H1 (cell line): ENCODE measurements around the gene MYPN. TPM values are rescaled to one million over a fixed set of nuclear protein-coding genes. Genes with fewer than 3 reads are reported as not detected.

Source experiments
- CTCF ChIA-PET: fragments of 300-600 bp; sonication (Branson Sonifier 250); formaldehyde crosslinking; loops from one replicate; lab custom pipeline; 2021; ENCODE audit not compliant: partially characterized antibody; lab: Charles Lee
- POLR2A ChIA-PET: fragments of 300-600 bp; sonication (Branson Sonifier 250); formaldehyde crosslinking; loops from one replicate; lab custom pipeline; 2021; ENCODE audit warnings: inconsistent platforms; ENCODE audit not compliant: partially characterized antibody; lab: Charles Lee
- DNase-seq, 2 experiments: peaks; one replicate each; pipeline versions ENCODE4 v3.0.0 to v3.0.0-alpha.2; 2010 to 2022; ENCODE audit warnings: low spot score in 2 of 2, low read depth in 1 of 2, mixed read lengths in 1 of 2
- FAIRE-seq: peaks from 2 replicates; lab custom pipeline; 2011; peaks lifted over from hg19 to GRCh38; lab: Jason Lieb, UNC
- H2AFZ ChIP-seq: 2 replicates; pipeline ENCODE4 v1.8.1; 2012; ENCODE audit warnings: low read length, inconsistent platforms
- H2AK5ac ChIP-seq: 2 replicates; pipeline ENCODE4 v1.6.1; 2013; ENCODE audit warnings: low read depth, low read length
- H2BK120ac ChIP-seq: replicated peaks from 2 replicates; pipeline ENCODE3; 2013; ENCODE audit warnings: low read depth, low read length, inconsistent platforms
- H2BK12ac ChIP-seq: 2 replicates; pipeline ENCODE4 v1.6.1; 2013; ENCODE audit warnings: low read depth, low read length
- H2BK15ac ChIP-seq: 2 replicates; pipeline ENCODE4 v1.6.1; 2013; ENCODE audit warnings: low read length
- H2BK20ac ChIP-seq: 2 replicates; pipeline ENCODE4 v1.6.1; 2013; ENCODE audit warnings: low read length
- H2BK5ac ChIP-seq: 2 replicates; pipeline ENCODE4 v1.6.1; 2013; ENCODE audit warnings: low read depth, low read length
- H3K14ac ChIP-seq: 2 replicates; pipeline ENCODE4 v1.6.1; 2013; ENCODE audit warnings: inconsistent platforms; ENCODE audit not compliant: insufficient read length
- H3K18ac ChIP-seq: 2 replicates; pipeline ENCODE4 v1.6.1; 2013; ENCODE audit warnings: low read length; ENCODE audit errors: extremely low read depth
- H3K23ac ChIP-seq: 2 replicates; pipeline ENCODE4 v1.6.1; 2013; ENCODE audit warnings: inconsistent platforms; ENCODE audit not compliant: insufficient read length
- H3K23me2 ChIP-seq: 2 replicates; pipeline ENCODE4 v1.6.1; 2013; ENCODE audit warnings: low read depth, low read length
- H3K27ac ChIP-seq: 2 replicates; pipeline ENCODE4 v1.6.1; 2011; ENCODE audit warnings: low read depth, low read length, inconsistent platforms
- H3K27me3 ChIP-seq, 4 experiments: replicated peaks in 1 of 4; 1 replicate in 1 of 4; 2 replicates in 3 of 4; pipeline versions ENCODE4 v1.6.1 to v1.8.1; 2011 to 2013; ENCODE audit warnings: low read length in 3 of 4, mild to moderate bottlenecking in 3 of 4, inconsistent platforms in 2 of 4, mixed read lengths in 2 of 4, moderate library complexity in 1 of 4; ENCODE audit not compliant: control insufficient read depth in 3 of 4, insufficient read depth in 3 of 4; ENCODE audit errors: extremely low read depth in 1 of 4
- H3K36me3 ChIP-seq, 4 experiments: 2 replicates each; pipeline versions ENCODE4 v1.6.1 to v1.8.1; 2011 to 2013; ENCODE audit warnings: mild to moderate bottlenecking in 4 of 4, low read length in 3 of 4, moderate library complexity in 2 of 4, control low read depth in 1 of 4, inconsistent platforms in 1 of 4; ENCODE audit not compliant: insufficient read depth in 4 of 4, control insufficient read depth in 2 of 4
- H3K4ac ChIP-seq: replicated peaks from 2 replicates; pipeline ENCODE3; 2013; ENCODE audit warnings: low read length, low read depth, mixed read lengths, inconsistent platforms; ENCODE audit not compliant: insufficient read length
- H3K4me1 ChIP-seq, 4 experiments: replicated peaks in 1 of 4; 1 replicate in 1 of 4; 2 replicates in 3 of 4; pipeline versions ENCODE4 v1.6.1 to v1.8.1; 2011 to 2013; ENCODE audit warnings: low read length in 3 of 4, inconsistent platforms in 2 of 4, mixed read lengths in 1 of 4; ENCODE audit not compliant: insufficient read depth in 4 of 4, control insufficient read depth in 3 of 4
- H3K4me2 ChIP-seq, 2 experiments: 2 replicates each; pipeline versions ENCODE4 v1.6.1 to v1.8.1; 2011 to 2013; ENCODE audit warnings: low read depth in 2 of 2, low read length in 2 of 2, control low read depth in 1 of 2, inconsistent platforms in 1 of 2, mild to moderate bottlenecking in 1 of 2; ENCODE audit not compliant: insufficient read depth in 1 of 2
- H3K4me3 ChIP-seq, 4 experiments: fragments of 200-600, 300-600 bp in 1 of 4; sonication (generic), shearing (Covaris generic), sonication (Bioruptor Twin) in 1 of 4; 2 replicates each; pipeline versions ENCODE4 v1.5.1 to v1.8.1; 2011 to 2016; ENCODE audit warnings: low read length in 4 of 4, low read depth in 3 of 4, control low read depth in 2 of 4, inconsistent platforms in 2 of 4, mild to moderate bottlenecking in 2 of 4, mixed read lengths in 1 of 4, moderate library complexity in 1 of 4; ENCODE audit not compliant: insufficient read depth in 2 of 4; ENCODE audit errors: extremely low read depth in 1 of 4
- H3K56ac ChIP-seq: replicated peaks from 2 replicates; pipeline ENCODE3; 2013; ENCODE audit warnings: low read depth, mild to moderate bottlenecking, mixed read lengths, low read length, inconsistent platforms; ENCODE audit not compliant: insufficient read length
- H3K79me1 ChIP-seq: 2 replicates; pipeline ENCODE4 v1.6.1; 2013; ENCODE audit warnings: low read depth, low read length, control low read depth
- H3K79me2 ChIP-seq, 2 experiments: 2 replicates each; pipeline versions ENCODE4 v1.6.1 to v1.8.1; 2012 to 2013; ENCODE audit warnings: low read length in 2 of 2, mild to moderate bottlenecking in 2 of 2, inconsistent platforms in 1 of 2; ENCODE audit not compliant: insufficient read depth in 2 of 2, control insufficient read depth in 1 of 2
- H3K9ac ChIP-seq, 4 experiments: replicated peaks in 1 of 4; 1 replicate in 1 of 4; 2 replicates in 3 of 4; pipeline versions ENCODE4 v1.6.1 to v1.8.1; 2011 to 2013; ENCODE audit warnings: low read depth in 3 of 4, low read length in 3 of 4, control low read depth in 2 of 4, mild to moderate bottlenecking in 2 of 4, moderate library complexity in 2 of 4, inconsistent platforms in 1 of 4; ENCODE audit errors: extremely low read depth in 1 of 4
- H3K9me3 ChIP-seq, 2 experiments: 2 replicates each; pipeline versions ENCODE4 v1.6.1 to v1.8.1; 2012 to 2013; ENCODE audit warnings: mild to moderate bottlenecking in 2 of 2, moderate library complexity in 2 of 2, control low read depth in 1 of 2, inconsistent platforms in 1 of 2, low read depth in 1 of 2, low read length in 1 of 2, mixed read lengths in 1 of 2; ENCODE audit not compliant: insufficient read depth in 2 of 2
- H4K20me1 ChIP-seq, 2 experiments: replicated peaks in 1 of 2; 2 replicates each; pipeline versions ENCODE3 to v1.8.1; 2011 to 2013; ENCODE audit warnings: inconsistent platforms in 2 of 2, low read length in 2 of 2, mild to moderate bottlenecking in 1 of 2; ENCODE audit not compliant: insufficient read depth in 2 of 2, control insufficient read depth in 1 of 2
- H4K5ac ChIP-seq: 2 replicates; pipeline ENCODE4 v1.6.1; 2013; ENCODE audit warnings: low read length, low read depth, mixed read lengths, inconsistent platforms; ENCODE audit not compliant: insufficient read length
- H4K8ac ChIP-seq: 2 replicates; pipeline ENCODE4 v1.8.0; 2013; ENCODE audit warnings: mild to moderate bottlenecking, moderate library complexity, low read length, inconsistent platforms; ENCODE audit not compliant: insufficient read depth; ENCODE audit errors: extremely low read depth
- H4K91ac ChIP-seq: replicated peaks from 2 replicates; pipeline ENCODE3; 2013; ENCODE audit warnings: low read length, mixed read lengths, inconsistent platforms; ENCODE audit not compliant: insufficient read length
- ASH2L ChIP-seq: fragments of 200-600, 300-600 bp; sonication (generic); IDR thresholded peaks from one replicate; pipeline ENCODE4 v1.7.1; 2017; ENCODE audit warnings: low read length
- BRCA1 ChIP-seq: IDR thresholded peaks from 2 replicates; pipeline ENCODE4 v1.6.1; 2012; ENCODE audit warnings: low read depth, low read length, improper control_type of control experiment
- HDAC2 ChIP-seq, 2 experiments: fragments of 300-600 bp in 1 of 2; sonication (generic) in 1 of 2; IDR thresholded peaks; 2 replicates each; pipeline ENCODE4 v1.6.1; 2011 to 2012; ENCODE audit warnings: low read depth in 2 of 2, low read length in 2 of 2, mild to moderate bottlenecking in 2 of 2, moderate library complexity in 2 of 2, borderline replicate concordance in 1 of 2, inconsistent platforms in 1 of 2
- JUN ChIP-seq: IDR thresholded peaks from 2 replicates; pipeline ENCODE4 v1.6.1; 2011; ENCODE audit warnings: low read depth, mild to moderate bottlenecking, improper control_type of control experiment, low read length
- NANOG ChIP-seq: IDR thresholded peaks from 2 replicates; pipeline ENCODE4 v1.6.1; 2011; ENCODE audit warnings: low read length, low read depth, mild to moderate bottlenecking, inconsistent platforms; ENCODE audit not compliant: insufficient read depth, poor library complexity, severe bottlenecking
- PHF8 ChIP-seq: fragments of 200-600 bp; sonication (generic); conservative IDR thresholded peaks from 2 replicates; pipeline ENCODE4 v1.7.1; 2012; ENCODE audit warnings: low read depth, mild to moderate bottlenecking, inconsistent platforms, low read length, moderate library complexity
- RNF2 ChIP-seq: fragments of 200-900, 300-1000 bp; sonication (generic); IDR thresholded peaks from 2 replicates; pipeline ENCODE4 v1.7.1; 2016; ENCODE audit warnings: borderline replicate concordance, low read depth, mild to moderate bottlenecking, antibody characterized with exemption, low read length; ENCODE audit not compliant: poor library complexity, severe bottlenecking; ENCODE audit errors: missing control alignments
- SP1 ChIP-seq: IDR thresholded peaks from 2 replicates; pipeline ENCODE4 v1.6.1; 2011; ENCODE audit warnings: low read depth, low read length
- TAF7 ChIP-seq: optimal IDR thresholded peaks from 2 replicates; pipeline ENCODE3; 2011; ENCODE audit warnings: low read depth, mild to moderate bottlenecking, inconsistent platforms, low read length, moderate library complexity, borderline replicate concordance
- WGBS, 2 experiments: shearing (Covaris generic) in 1 of 2; methylation state at CpG; one replicate each; pipeline versions ENCODE4 v1.1.6 to v1.1.7; 2013 to 2015; ENCODE audit warnings: low lambda C conversion rate in 2 of 2, mixed read lengths in 2 of 2, inconsistent platforms in 1 of 2, low coverage in 1 of 2, missing lambda C conversion rate in 1 of 2; ENCODE audit not compliant: insufficient replicate concordance in 2 of 2, insufficient coverage in 1 of 2, insufficient read length in 1 of 2; ENCODE audit errors: extremely low coverage in 1 of 2, missing lambda C conversion rate in 1 of 2; 5-methylcytosine and 5-hydroxymethylcytosine counted together
- polyA plus RNA-seq, 7 experiments: library from polyadenylated mRNA; depleted of rRNA in 3 of 7; stranded (reverse) in 5 of 7; unstranded in 2 of 7; fragments of >200 nt in 5 of 7; fragments of 200-250 nt in 2 of 7; gene quantifications; 1 replicate in 5 of 7; 2 replicates in 1 of 7; 4 replicates in 1 of 7; pipeline versions ENCODE4 v1.2.1 to v1.2.3, GENCODE V29; 2011 to 2013; ENCODE audit warnings: missing spikeins in 2 of 7, mixed read lengths in 2 of 7
- total RNA-seq: library from RNA; stranded (reverse); fragmentation: NEBNext Ultra II Directional; extraction: Animal tissue kit (Norgen Biotek cat#: 25700); gene quantifications from 2 replicates; pipeline ENCODE4 v1.2.1, GENCODE V29; 2021

Gene MYPN
- total and polyA plus RNA-seq, 2 of the 8 experiments (the other 6 are each of a cell fraction or from before 2014, with no cell fraction given) = not detected

- Histone ChIP-seq H2BK120ac (no peak overlapping the region), H3K9me3 (no peaks in the 10 kb centered on the region), H3K14ac (no peak overlapping the region)
- POLR2A ChIA-PET = no interaction called here
- TF ChIP-seq NANOG = no peak
- TF ChIP-seq PHF8 = no peak
- no peak for TF ChIP-seq RNF2
- TF ChIP-seq BRCA1 = no peak
- no peak for TF ChIP-seq JUN
- no peak for TF ChIP-seq ASH2L
- no peak for TF ChIP-seq SP1
- TF ChIP-seq HDAC2 (IDR thresholded peaks at IDR 0.05; ENCODE audit: borderline replicate concordance in 1 of 2, low read depth in 2 of 2, low read length in 2 of 2) = no peak
- TF ChIP-seq TAF7 = no peak
- TF ChIP-seq, all 59 proteins: peak for 0
- CTCF ChIA-PET = interaction anchor here (1.0 to 7.5 kb wide), 2 partner anchors 21 to 67 kb away, joined by 3 to 49 read pairs; no protein-coding TSS in a partner anchor
- Histone ChIP-seq H3K27ac (no peak overlapping the region), H2BK15ac (no peak overlapping the region), H2AK5ac (no peak overlapping the region), H2BK12ac (0 out of 2 replicates have a peak overlapping the region, but pooled peaks have one; percentile 39), H3K4me2 (no peak overlapping the region), H3K79me2 (no peaks in the 10 kb centered on the region), H3K23ac (no peak overlapping the region), H3K36me3 (no peaks in the 10 kb centered on the region), H3K4ac (no peak overlapping the region), H3K18ac (no peak overlapping the region), H4K20me1 (no peaks in the 10 kb centered on the region), H3K23me2 (no peaks in the 10 kb centered on the region), H3K4me3 (no peak overlapping the region), H3K79me1 (no peaks in the 10 kb centered on the region), H2AFZ (no peak overlapping the region), H3K9ac (no peak overlapping the region; a peak in 1 of 7 replicates), H3K56ac (no peak overlapping the region), H3K27me3 (no peaks in the 10 kb centered on the region), H4K91ac (no peak overlapping the region), H2BK20ac (no peak overlapping the region), H2BK5ac (no peak overlapping the region), H4K8ac (no peak overlapping the region), H3K4me1 (peaks cover 0 to 7% (median 0%) of the 10 kb centered on the region in 4 experiments; a peak in 2 of 7 replicates), H4K5ac (no peak overlapping the region)
- DNase-seq (no peak), FAIRE-seq (no peak)
- WGBS, 2 experiments = 88% methylated on average over 4 of the region's 4 CpGs; no CpG with 5 or more reads in 1 of the 2 experiments
Measured at GRCh38 chr10:68088740-68089139, 20.5 kb upstream of the MYPN start.
